Activated naive CD4-positive, alpha-beta T cell treated with anti-CD3 and anti-CD28 coated beads for 36 hours (primary cell): ENCODE measurements around the gene FBLN7. TPM values are rescaled to one million over a fixed set of nuclear protein-coding genes. Genes with fewer than 3 reads are reported as not detected.
"Not testable (repeated sequence)": the region's sequence is repeated elsewhere in the genome, so short reads cannot be mapped to it uniquely, and the experiment has no call there.

Experiments used
- CTCF ChIA-PET: fragments of 350-600 bp; sonication (Branson Sonifier 250); formaldehyde crosslinking; loops from one replicate; lab custom pipeline; 2021; ENCODE audit warnings: antibody characterized with exemption; lab: Charles Lee
- DNase-seq: peaks from one replicate; pipeline ENCODE4 v3.0.0-alpha.2; 2020
- H3K27ac Mint-ChIP-seq: one replicate; pipeline ENCODE4 v1.8.0; 2021; ENCODE audit warnings: mild to moderate bottlenecking, mixed read lengths
- H3K27me3 Mint-ChIP-seq: one replicate; pipeline ENCODE4 v1.8.0; 2021; ENCODE audit warnings: low read depth, mixed read lengths
- H3K36me3 Mint-ChIP-seq: one replicate; pipeline ENCODE4 v1.8.0; 2021; ENCODE audit warnings: low read depth, mixed read lengths
- H3K4me1 Mint-ChIP-seq: one replicate; pipeline ENCODE4 v1.8.0; 2021; ENCODE audit warnings: low read depth, mixed read lengths
- H3K4me3 Mint-ChIP-seq: one replicate; pipeline ENCODE4 v1.8.0; 2021; ENCODE audit warnings: mild to moderate bottlenecking, moderate library complexity, mixed read lengths
- H3K9me3 Mint-ChIP-seq: one replicate; pipeline ENCODE4 v1.8.0; 2021; ENCODE audit warnings: mixed read lengths
- intact Hi-C: fragments of 100-400 bp; cut with micrococcal nuclease; formaldehyde crosslinking; loops from one replicate; pipeline ENCODE4 v1.15.1; 2023
- total RNA-seq, 2 experiments: library from RNA; stranded (reverse); gene quantifications; one replicate each; pipeline ENCODE4 v1.2.3, GENCODE V29; 2021

Gene FBLN7
- total RNA-seq, 2 experiments from 2014 or later = 34.5 to 39.0 TPM

GRCh38 chr2:112195167-112195766, 57.1 kb downstream of the FBLN7 start:
- peaks cover 53% of the 10 kb centered on the region for H3K4me1 Mint-ChIP-seq
- H3K9me3 Mint-ChIP-seq = peaks cover 2% of the 10 kb centered on the region
- H3K27me3 Mint-ChIP-seq = no peaks in the 10 kb centered on the region
- H3K27ac Mint-ChIP-seq = no peak overlapping the region
- no peak for DNase-seq
- H3K4me3 Mint-ChIP-seq = no peak overlapping the region
- intact Hi-C loops = no loop called here
- H3K36me3 Mint-ChIP-seq = peaks cover 22% of the 10 kb centered on the region
- CTCF ChIA-PET = interaction anchor here (0.6 to 1.6 kb wide), 2 partner anchors 49 to 284 kb away, joined by 3 to 4 read pairs; no protein-coding TSS in a partner anchor

DNA sequence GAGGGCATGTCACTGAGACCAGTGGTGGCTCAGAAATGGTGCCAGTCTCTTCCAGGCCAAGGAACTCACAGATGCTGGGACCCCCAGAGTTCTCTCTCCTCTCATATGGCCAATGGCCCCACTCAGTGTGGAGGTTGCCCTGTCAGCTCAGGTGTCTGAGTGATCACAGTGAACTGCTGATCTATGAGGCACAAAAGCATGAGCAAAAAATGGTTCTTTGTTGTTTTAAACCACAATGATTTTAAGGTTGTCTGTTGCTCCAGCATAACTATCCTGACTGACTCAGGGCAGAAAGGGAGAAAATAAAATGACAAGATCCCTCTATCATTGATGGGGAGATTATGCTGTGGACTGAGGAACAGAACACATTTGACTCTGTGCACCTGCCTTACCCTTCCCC, 57.8 kb downstream of the FBLN7 start:
- intact Hi-C loops = no loop called here
- Mint-ChIP-seq H3K4me3 (no peak overlapping the region), H3K27me3 (no peaks in the 10 kb centered on the region), H3K9me3 (peaks cover 2% of the 10 kb centered on the region), H3K27ac (no peak overlapping the region), H3K36me3 (peaks cover 24% of the 10 kb centered on the region), H3K4me1 (peaks cover 48% of the 10 kb centered on the region)
- CTCF ChIA-PET = no interaction called here
- no peak for DNase-seq

DNA sequence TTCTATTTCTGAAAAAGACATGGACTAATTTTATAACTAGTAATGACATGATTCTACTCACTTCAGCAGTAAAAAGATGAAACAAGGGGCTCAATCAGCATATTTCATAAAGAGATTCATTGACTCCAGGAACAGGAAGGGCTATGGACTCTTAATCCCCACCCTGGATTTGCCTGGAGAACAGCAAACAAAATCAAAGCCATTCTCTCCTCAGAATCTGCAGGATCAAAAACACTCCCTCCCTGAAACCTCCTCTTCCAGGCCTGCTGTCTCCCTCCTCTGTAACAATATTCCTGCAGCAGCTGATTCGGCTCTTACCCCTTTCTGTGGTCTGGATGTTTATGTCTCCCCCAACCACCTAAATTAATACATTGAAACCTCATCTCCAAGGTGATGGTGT, 59.7 kb downstream of the FBLN7 start:
- CTCF ChIA-PET = interaction anchor here (0.7 to 0.9 kb wide), 2 partner anchors 140 to 283 kb away, joined by 3 to 5 read pairs; no protein-coding TSS in a partner anchor
- Mint-ChIP-seq H3K27ac (no peak overlapping the region), H3K4me1 (peaks cover 35% of the 10 kb centered on the region), H3K27me3 (no peaks in the 10 kb centered on the region), H3K9me3 (no peaks in the 10 kb centered on the region), H3K36me3 (peaks cover 24% of the 10 kb centered on the region), H3K4me3 (no peak overlapping the region)
- no peak for DNase-seq
- intact Hi-C loops = loop anchor here (2.0 kb wide), 1 partner anchor 15 kb away; no protein-coding TSS in a partner anchor

DNA sequence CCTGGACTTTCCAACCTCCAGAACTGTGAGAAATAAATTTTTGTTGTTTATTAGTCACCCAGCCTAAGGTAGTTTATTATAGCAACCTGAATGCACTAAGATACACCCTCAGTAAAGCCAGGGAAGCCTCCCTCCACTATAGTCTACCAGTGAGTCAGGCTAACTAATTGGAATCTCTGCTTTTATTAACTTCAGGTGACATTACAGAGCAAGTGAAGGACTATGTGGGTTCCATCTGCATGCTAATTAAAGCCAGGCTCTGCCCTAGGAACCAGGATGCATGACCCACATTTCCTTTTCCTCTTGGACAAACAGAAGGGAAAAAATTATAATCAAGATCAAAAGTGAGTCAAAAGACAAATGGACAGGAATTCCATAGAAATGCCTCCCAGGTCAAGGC, 60.6 kb downstream of the FBLN7 start:
- CTCF ChIA-PET = no interaction called here
- Mint-ChIP-seq H3K27me3 (no peaks in the 10 kb centered on the region), H3K9me3 (peaks cover 6% of the 10 kb centered on the region), H3K36me3 (peaks cover 29% of the 10 kb centered on the region), H3K4me1 (peaks cover 32% of the 10 kb centered on the region), H3K27ac (no peak overlapping the region), H3K4me3 (no peak overlapping the region)
- intact Hi-C loops = loop anchor here (2.0 kb wide), 1 partner anchor 16 kb away; no protein-coding TSS in a partner anchor
- DNase-seq = no peak

- Mint-ChIP-seq H3K4me1 (peaks cover 29% of the 10 kb centered on the region), H3K27me3 (no peaks in the 10 kb centered on the region), H3K9me3 (peaks cover 9% of the 10 kb centered on the region), H3K27ac (no peak overlapping the region), H3K4me3 (no peak overlapping the region), H3K36me3 (peaks cover 30% of the 10 kb centered on the region)
- intact Hi-C loops = loop anchor here (2.0 kb wide), 1 partner anchor 16 kb away; no protein-coding TSS in a partner anchor
- no peak for DNase-seq
- CTCF ChIA-PET = interaction anchor here (1.1 kb wide), 1 partner anchor 11 kb away, joined by 3 read pairs; no protein-coding TSS in a partner anchor
Observed at GRCh38 chr2:112199188-112199587, 61.0 kb downstream of the FBLN7 start.

GRCh38 chr2:112201696-112202430, 63.7 kb downstream of the FBLN7 start:
- no peak for DNase-seq
- CTCF ChIA-PET = interaction anchor here (1.1 to 1.7 kb wide), 2 partner anchors 12 to 52 kb away, joined by 3 to 6 read pairs; no protein-coding TSS in a partner anchor
- peaks cover 9% of the 10 kb centered on the region for H3K4me1 Mint-ChIP-seq
- H3K27me3 Mint-ChIP-seq = no peaks in the 10 kb centered on the region
- H3K27ac Mint-ChIP-seq = no peak overlapping the region
- peaks cover 13% of the 10 kb centered on the region for H3K9me3 Mint-ChIP-seq
- H3K4me3 Mint-ChIP-seq = no peak overlapping the region
- H3K36me3 Mint-ChIP-seq = peaks cover 31% of the 10 kb centered on the region
- intact Hi-C loops = no loop called here

- intact Hi-C loops = no loop called here
- H3K36me3 Mint-ChIP-seq = peaks cover 28% of the 10 kb centered on the region
- CTCF ChIA-PET = no interaction called here
- H3K4me1 Mint-ChIP-seq = peaks cover 5% of the 10 kb centered on the region
- DNase-seq = no peak
- H3K27me3 Mint-ChIP-seq = no peaks in the 10 kb centered on the region
- H3K9me3 Mint-ChIP-seq = peaks cover 13% of the 10 kb centered on the region
- no peak overlapping the region for H3K27ac Mint-ChIP-seq
- no peak overlapping the region for H3K4me3 Mint-ChIP-seq
Observed at GRCh38 chr2:112204411-112204810, 66.2 kb downstream of the FBLN7 start.

- intact Hi-C loops, H3K4me1 Mint-ChIP-seq, H3K27ac Mint-ChIP-seq, H3K4me3 Mint-ChIP-seq, H3K27me3 Mint-ChIP-seq, CTCF ChIA-PET, DNase-seq: not testable (repeated sequence)
- Mint-ChIP-seq H3K9me3 (peaks cover 13% of the 10 kb centered on the region), H3K36me3 (peaks cover 29% of the 10 kb centered on the region)
Observed at GRCh38 chr2:112207905-112208304, 69.7 kb downstream of the FBLN7 start.

GRCh38 chr2:112216167-112216566, 78.0 kb downstream of the FBLN7 start:
- H3K4me3 Mint-ChIP-seq = no peak overlapping the region
- no peak overlapping the region for H3K27ac Mint-ChIP-seq
- DNase-seq = no peak
- peaks cover 33% of the 10 kb centered on the region for H3K36me3 Mint-ChIP-seq
- peaks cover 4% of the 10 kb centered on the region for H3K4me1 Mint-ChIP-seq
- intact Hi-C loops = no loop called here
- H3K27me3 Mint-ChIP-seq = no peaks in the 10 kb centered on the region
- CTCF ChIA-PET = interaction anchor here (0.7 to 0.9 kb wide), 2 partner anchors 10 to 34 kb away, joined by 3 read pairs; no protein-coding TSS in a partner anchor
- peaks cover 10% of the 10 kb centered on the region for H3K9me3 Mint-ChIP-seq

GRCh38 chr2:112217854-112218253, 79.7 kb downstream of the FBLN7 start:
- Mint-ChIP-seq H3K4me3 (no peak overlapping the region), H3K4me1 (peaks cover 18% of the 10 kb centered on the region), H3K36me3 (peaks cover 42% of the 10 kb centered on the region), H3K9me3 (peaks cover 18% of the 10 kb centered on the region), H3K27me3 (no peaks in the 10 kb centered on the region), H3K27ac (no peak overlapping the region)
- CTCF ChIA-PET = no interaction called here
- intact Hi-C loops = no loop called here
- DNase-seq = no peak

DNA sequence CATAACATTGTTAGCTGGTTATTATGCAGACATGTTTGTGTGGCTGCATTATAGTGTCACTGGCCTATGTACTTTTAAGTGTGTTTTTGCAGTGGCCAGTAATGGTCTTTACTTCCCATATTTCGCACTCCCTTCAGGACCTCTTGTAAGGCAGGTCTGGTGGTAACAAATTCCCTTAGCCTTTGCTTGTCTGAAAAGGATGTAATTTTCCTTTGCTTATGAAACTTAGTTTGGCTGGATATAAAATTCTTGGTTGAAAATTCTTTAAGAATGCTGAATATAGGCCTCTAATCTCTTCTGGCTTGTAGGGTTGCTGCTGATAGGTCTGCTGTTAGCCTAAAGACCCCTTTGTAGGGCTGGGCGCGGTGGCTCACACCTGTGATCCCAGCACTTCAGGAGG, 82.0 kb downstream of the FBLN7 start:
- Mint-ChIP-seq H3K36me3 (peaks cover 40% of the 10 kb centered on the region), H3K4me1 (peaks cover 18% of the 10 kb centered on the region), H3K27ac (no peak overlapping the region), H3K4me3 (no peak overlapping the region), H3K27me3 (no peaks in the 10 kb centered on the region), H3K9me3 (peaks cover 18% of the 10 kb centered on the region)
- intact Hi-C loops = no loop called here
- CTCF ChIA-PET = interaction anchor here (0.7 kb wide), 1 partner anchor 28 kb away, joined by 3 read pairs; no protein-coding TSS in a partner anchor
- DNase-seq = no peak

DNA sequence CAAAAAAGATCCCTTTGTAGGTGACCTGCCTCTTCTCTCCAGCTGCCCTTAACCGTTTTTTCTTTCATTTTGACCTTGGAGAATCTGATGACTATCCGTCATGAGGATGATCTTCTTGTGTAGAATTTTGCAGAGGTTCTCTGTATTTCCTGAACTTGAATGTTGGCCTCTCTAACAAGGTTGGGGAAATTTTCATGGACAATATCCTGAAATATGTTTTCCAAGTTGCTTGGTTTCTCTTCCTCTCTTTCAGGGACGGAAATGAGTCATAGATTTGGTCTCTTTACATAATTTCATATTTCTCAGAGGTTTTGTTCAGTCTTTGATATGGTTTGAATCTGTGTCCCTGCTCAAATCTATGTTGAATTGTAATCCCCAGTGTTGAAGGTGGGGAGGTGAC, 82.6 kb downstream of the FBLN7 start:
- Mint-ChIP-seq H3K4me1 (peaks cover 18% of the 10 kb centered on the region), H3K27ac (no peak overlapping the region), H3K9me3 (peaks cover 18% of the 10 kb centered on the region), H3K4me3 (no peak overlapping the region), H3K36me3 (peaks cover 40% of the 10 kb centered on the region), H3K27me3 (no peaks in the 10 kb centered on the region)
- CTCF ChIA-PET = interaction anchor here (0.7 kb wide), 1 partner anchor 28 kb away, joined by 3 read pairs; no protein-coding TSS in a partner anchor
- DNase-seq = no peak
- intact Hi-C loops = no loop called here
